Measurements from ENCODE around the gene PRRC2A. TPM values are rescaled to one million over a fixed set of nuclear protein-coding genes. Genes with fewer than 3 reads are reported as not detected.
"Not testable (repeated sequence)": the region's sequence is repeated elsewhere in the genome, so short reads cannot be mapped to it uniquely, and the experiment has no call there.

Gene PRRC2A
- total RNA-seq, 1 experiment from 2014 or later = 383 TPM

DNA sequence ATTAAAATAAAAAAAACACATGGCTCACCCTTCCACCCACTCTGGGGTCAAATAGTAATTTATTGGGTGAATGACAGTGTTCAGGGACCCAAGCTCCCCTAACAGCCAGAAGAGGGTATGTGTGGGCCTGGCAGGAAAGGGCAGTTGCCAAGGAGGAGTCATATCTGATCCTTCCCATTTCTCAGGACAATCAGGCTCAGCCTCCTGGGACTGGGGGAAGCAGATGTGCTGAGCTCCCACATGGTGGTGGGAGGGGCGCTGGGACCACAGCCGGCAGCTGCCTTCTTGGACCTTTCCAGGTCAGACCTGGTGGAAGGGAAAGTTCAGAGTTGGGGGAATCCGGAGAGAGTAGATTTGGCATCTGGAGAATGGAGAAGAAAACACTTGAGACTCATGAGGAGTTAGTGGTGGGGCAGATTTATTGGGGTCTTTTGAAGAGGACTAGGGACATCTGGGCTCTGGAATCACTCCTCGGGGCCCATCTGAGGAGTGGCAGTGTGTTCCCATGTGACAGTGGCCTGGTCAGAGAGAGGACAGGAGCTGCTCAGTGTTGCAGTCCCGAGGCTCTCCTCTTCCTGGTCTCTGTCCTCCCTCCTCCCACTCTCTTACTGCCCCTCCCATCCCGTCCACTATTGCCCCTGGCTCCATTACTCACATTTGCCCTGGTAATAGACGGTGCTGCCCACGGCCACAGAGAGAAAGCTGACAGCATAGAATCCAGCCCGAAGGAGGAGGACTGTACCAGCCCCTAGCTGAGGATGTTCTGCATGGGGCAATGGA is 31.5 kb upstream of the PRRC2A start:
- H3K14ac ChIP-seq (ENCODE audit: insufficient read depth, low read length) = no peak overlapping the region
- H2BK5ac ChIP-seq (ENCODE audit: insufficient read length, low read length) = no peak overlapping the region
- TF ChIP-seq, protein P1, sequence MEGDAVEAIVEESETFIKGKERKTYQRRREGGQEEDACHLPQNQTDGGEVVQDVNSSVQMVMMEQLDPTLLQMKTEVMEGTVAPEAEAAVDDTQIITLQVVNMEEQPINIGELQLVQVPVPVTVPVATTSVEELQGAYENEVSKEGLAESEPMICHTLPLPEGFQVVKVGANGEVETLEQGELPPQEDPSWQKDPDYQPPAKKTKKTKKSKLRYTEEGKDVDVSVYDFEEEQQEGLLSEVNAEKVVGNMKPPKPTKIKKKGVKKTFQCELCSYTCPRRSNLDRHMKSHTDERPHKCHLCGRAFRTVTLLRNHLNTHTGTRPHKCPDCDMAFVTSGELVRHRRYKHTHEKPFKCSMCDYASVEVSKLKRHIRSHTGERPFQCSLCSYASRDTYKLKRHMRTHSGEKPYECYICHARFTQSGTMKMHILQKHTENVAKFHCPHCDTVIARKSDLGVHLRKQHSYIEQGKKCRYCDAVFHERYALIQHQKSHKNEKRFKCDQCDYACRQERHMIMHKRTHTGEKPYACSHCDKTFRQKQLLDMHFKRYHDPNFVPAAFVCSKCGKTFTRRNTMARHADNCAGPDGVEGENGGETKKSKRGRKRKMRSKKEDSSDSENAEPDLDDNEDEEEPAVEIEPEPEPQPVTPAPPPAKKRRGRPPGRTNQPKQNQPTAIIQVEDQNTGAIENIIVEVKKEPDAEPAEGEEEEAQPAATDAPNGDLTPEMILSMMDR (conservative IDR thresholded peaks at IDR 0.05) = no peak
- no peaks in the 10 kb centered on the region for H4K20me1 ChIP-seq (ENCODE audit: control insufficient read depth, insufficient read depth, insufficient read length)
- no peaks in the 10 kb centered on the region for H3K9me3 ChIP-seq (ENCODE audit: control insufficient read depth, low read depth, low read length)
- peaks cover 11 to 27% of the 10 kb centered on the region in 2 experiments for H3K4me1 Mint-ChIP-seq
- no peak overlapping the region for H4K91ac ChIP-seq (ENCODE audit: insufficient read length, low read depth, low read length)
- no CpG with 5 or more reads among the region's 9 CpGs for WGBS (ENCODE audit: extremely low coverage, insufficient read length, low lambda C conversion rate)
- H3K56ac ChIP-seq (ENCODE audit: insufficient read length, low read depth, low read length) = no peak overlapping the region
- H4K8ac ChIP-seq (replicated peaks; ENCODE audit: insufficient read length, low read depth, low read length) = no peak overlapping the region
- no peaks in the 10 kb centered on the region for H3K36me3 Mint-ChIP-seq (ENCODE audit: insufficient read depth in 1 of 3, low read depth in 3 of 3)
- H2AFZ ChIP-seq (ENCODE audit: low read length) = no peak overlapping the region
- no peaks in the 10 kb centered on the region for H3K79me1 ChIP-seq (ENCODE audit: insufficient read depth, low read depth, low read length, poor library complexity, severe bottlenecking)
- no peak overlapping the region for H4K5ac ChIP-seq (ENCODE audit: insufficient read length, low read depth, low read length)
- no peak overlapping the region; a peak in 2 of 7 replicates for H3K27ac Mint-ChIP-seq
- H3T11ph ChIP-seq (ENCODE audit: low read length) = no peak overlapping the region
- no peak overlapping the region for H2BK120ac ChIP-seq (ENCODE audit: low read depth, low read length, poor library complexity, severe bottlenecking)
- H3K9ac ChIP-seq (ENCODE audit: extremely low read depth, insufficient read length, low read length) = no peak overlapping the region
- no peak overlapping the region for H3K4ac ChIP-seq (ENCODE audit: low read depth, low read length)
- no peak overlapping the region for H2BK12ac ChIP-seq (ENCODE audit: insufficient read length, low read depth, low read length)
- no peak for DNase-seq
- H2AK5ac ChIP-seq (ENCODE audit: insufficient read length, low read length) = no peak overlapping the region
- no peaks in the 10 kb centered on the region; the same call in 1 of the 2 replicates for H3K4me1 ChIP-seq (ENCODE audit: insufficient read depth, low read length)
- peaks cover 2% of the 10 kb centered on the region for H3K23me2 ChIP-seq (ENCODE audit: insufficient read length, low read depth, low read length, poor library complexity, severe bottlenecking)
- H3K27ac ChIP-seq (ENCODE audit: insufficient read length, low read depth, low read length) = no peak overlapping the region
- H3K4me2 ChIP-seq (ENCODE audit: insufficient read depth, insufficient read length, low read length) = no peak overlapping the region
- H3K18ac ChIP-seq (ENCODE audit: insufficient read length, low read depth, low read length) = no peak overlapping the region
- H3K27me3 Mint-ChIP-seq (ENCODE audit: low read depth) = peaks cover 7% of the 10 kb centered on the region
- H3K23ac ChIP-seq (ENCODE audit: insufficient read length, low read depth, low read length) = no peak overlapping the region
- no peaks in the 10 kb centered on the region; a peak in 1 of 5 replicates for H3K9me3 Mint-ChIP-seq
- H2BK15ac ChIP-seq (ENCODE audit: low read depth, low read length) = no peak overlapping the region
- H3K4me3 Mint-ChIP-seq = no peak overlapping the region
- no peak overlapping the region for H2BK20ac ChIP-seq (ENCODE audit: low read depth, low read length, poor library complexity, severe bottlenecking)
- no peaks in the 10 kb centered on the region for H3K79me2 ChIP-seq (ENCODE audit: insufficient read depth, low read length)
- no peaks in the 10 kb centered on the region for H3K27me3 ChIP-seq (ENCODE audit: insufficient read depth, low read length)

DNA sequence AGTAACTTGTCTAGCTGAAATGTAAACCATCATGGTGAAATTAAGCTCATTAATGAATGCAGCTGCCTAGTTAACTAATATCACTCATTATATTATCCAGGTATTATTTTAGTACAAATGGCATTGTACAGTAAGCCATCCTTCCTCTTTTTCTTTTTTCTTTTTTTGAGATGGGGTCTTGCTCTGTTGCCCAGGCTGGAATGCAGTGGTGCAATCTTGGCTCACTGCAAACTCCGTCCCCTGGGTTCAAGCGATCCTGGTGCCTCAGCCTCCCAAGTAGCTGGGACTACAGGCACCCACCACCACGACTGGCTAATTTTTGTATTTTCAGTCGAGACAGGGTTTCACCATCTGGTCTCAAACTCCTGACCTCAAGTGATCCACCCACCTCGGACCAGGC is 29.8 kb upstream of the PRRC2A start:
- H3K4me1 ChIP-seq (ENCODE audit: insufficient read depth, low read length); H3K14ac ChIP-seq (ENCODE audit: insufficient read depth, low read length); H2BK20ac ChIP-seq (ENCODE audit: low read depth, low read length, poor library complexity, severe bottlenecking); H3K79me1 ChIP-seq (ENCODE audit: insufficient read depth, low read depth, low read length, poor library complexity, severe bottlenecking); H4K91ac ChIP-seq (ENCODE audit: insufficient read length, low read depth, low read length); H3K9me3 Mint-ChIP-seq; H3K9ac ChIP-seq (ENCODE audit: extremely low read depth, insufficient read length, low read length); H2BK15ac ChIP-seq (ENCODE audit: low read depth, low read length); H3K23ac ChIP-seq (ENCODE audit: insufficient read length, low read depth, low read length); H2BK5ac ChIP-seq (ENCODE audit: insufficient read length, low read length); H3K36me3 Mint-ChIP-seq (ENCODE audit: insufficient read depth in 1 of 3, low read depth in 3 of 3); H3K79me2 ChIP-seq (ENCODE audit: insufficient read depth, low read length); H3K18ac ChIP-seq (ENCODE audit: insufficient read length, low read depth, low read length); H4K5ac ChIP-seq (ENCODE audit: insufficient read length, low read depth, low read length); H2BK12ac ChIP-seq (ENCODE audit: insufficient read length, low read depth, low read length); H2AFZ ChIP-seq (ENCODE audit: low read length); H4K20me1 ChIP-seq (ENCODE audit: control insufficient read depth, insufficient read depth, insufficient read length); H3K23me2 ChIP-seq (ENCODE audit: insufficient read length, low read depth, low read length, poor library complexity, severe bottlenecking); H3K56ac ChIP-seq (ENCODE audit: insufficient read length, low read depth, low read length); H4K8ac ChIP-seq (replicated peaks; ENCODE audit: insufficient read length, low read depth, low read length); H3K27ac Mint-ChIP-seq; H3K27ac ChIP-seq (ENCODE audit: insufficient read length, low read depth, low read length); H2BK120ac ChIP-seq (ENCODE audit: low read depth, low read length, poor library complexity, severe bottlenecking); DNase-seq; H3K27me3 ChIP-seq (ENCODE audit: insufficient read depth, low read length); H3K4ac ChIP-seq (ENCODE audit: low read depth, low read length); H3T11ph ChIP-seq (ENCODE audit: low read length); H3K27me3 Mint-ChIP-seq (ENCODE audit: low read depth); H3K9me3 ChIP-seq (ENCODE audit: control insufficient read depth, low read depth, low read length); H3K4me2 ChIP-seq (ENCODE audit: insufficient read depth, insufficient read length, low read length); H2AK5ac ChIP-seq (ENCODE audit: insufficient read length, low read length); H3K4me3 Mint-ChIP-seq: not testable (repeated sequence)
- no CpG with 5 or more reads among the region's 5 CpGs for WGBS (ENCODE audit: extremely low coverage, insufficient read length, low lambda C conversion rate)
- H3K4me1 Mint-ChIP-seq = peaks cover 7 to 23% of the 10 kb centered on the region in 2 experiments

Data from H9 (cell line).